IMR-90 (cell line): Measurements from ENCODE around the gene ZEB2. TPM values are rescaled to one million over a fixed set of nuclear protein-coding genes. Genes with fewer than 3 reads are reported as not detected.

Experiments used
- ATAC-seq: fragments of 200-7000 bp; cut with Tn5 transposase; 2 replicates; pipeline ENCODE4 v1.9.1; 2020; ENCODE audit warnings: low read depth, mild to moderate bottlenecking, moderate library complexity
- BruUV-seq: library from RNA; stranded (reverse); fragments of 400-500 nt; replicated peaks from 2 replicates; lab custom pipeline; 2021; lab: Mats Ljungman, UMichigan
- CTCF ChIA-PET: fragments of 300-600 bp; formaldehyde crosslinking; extraction: SDS; loops from one replicate; lab custom pipeline; 2021; ENCODE audit warnings: antibody characterized with exemption; lab: Yijun Ruan, JAX
- POLR2A ChIA-PET: fragments of 300-600 bp; sonication (Branson Sonifier 250); formaldehyde crosslinking; loops from one replicate; lab custom pipeline; 2022; ENCODE audit warnings: antibody characterized with exemption; ENCODE audit not compliant: unreplicated experiment; lab: Charles Lee
- DNase-seq: peaks from one replicate; pipeline ENCODE4 v3.0.0; 2013
- H2AFZ ChIP-seq: replicated peaks from 2 replicates; pipeline ENCODE3; 2013; ENCODE audit warnings: low read length, mild to moderate bottlenecking; ENCODE audit not compliant: poor library complexity
- H2AK5ac ChIP-seq: 2 replicates; pipeline ENCODE4 v1.6.1; 2013; ENCODE audit warnings: low read depth, low read length, inconsistent platforms
- H2AK9ac ChIP-seq: replicated peaks from 2 replicates; pipeline ENCODE3; 2013; ENCODE audit warnings: mild to moderate bottlenecking, low read depth, low read length, moderate library complexity; ENCODE audit not compliant: poor library complexity
- H2BK120ac ChIP-seq: 2 replicates; pipeline ENCODE4 v1.6.1; 2013; ENCODE audit warnings: low read depth, low read length, inconsistent platforms
- H2BK15ac ChIP-seq: 3 replicates; pipeline ENCODE4 v1.6.1; 2013; ENCODE audit warnings: low read depth, low read length, inconsistent platforms
- H2BK20ac ChIP-seq: 2 replicates; pipeline ENCODE4 v1.6.1; 2013; ENCODE audit warnings: low read depth, mild to moderate bottlenecking, inconsistent platforms, low read length, moderate library complexity
- H2BK5ac ChIP-seq: 2 replicates; pipeline ENCODE4 v1.6.1; 2013; ENCODE audit warnings: mild to moderate bottlenecking, low read depth, low read length, inconsistent platforms; ENCODE audit not compliant: poor library complexity, severe bottlenecking
- H3K14ac ChIP-seq: replicated peaks from 2 replicates; pipeline ENCODE4 v1.6.1; 2013; ENCODE audit warnings: low read depth, low read length, inconsistent platforms
- H3K18ac ChIP-seq: 2 replicates; pipeline ENCODE4 v1.6.1; 2013; ENCODE audit warnings: low read depth, low read length, control low read depth
- H3K23ac ChIP-seq: 2 replicates; pipeline ENCODE4 v1.6.1; 2013; ENCODE audit warnings: low read depth, low read length, inconsistent platforms
- H3K27ac ChIP-seq: 2 replicates; pipeline ENCODE4 v1.5.1; 2013; ENCODE audit warnings: mild to moderate bottlenecking, control low read depth, low read length; ENCODE audit not compliant: insufficient read depth
- H3K27me3 ChIP-seq: 2 replicates; pipeline ENCODE4 v1.6.1; 2013; ENCODE audit warnings: low read length; ENCODE audit not compliant: control insufficient read depth, insufficient read depth
- H3K36me3 ChIP-seq: 2 replicates; pipeline ENCODE4 v1.6.1; 2013; ENCODE audit warnings: low read length, mixed read lengths; ENCODE audit not compliant: control insufficient read depth, insufficient read depth
- H3K4ac ChIP-seq: 2 replicates; pipeline ENCODE4 v1.6.1; 2013; ENCODE audit warnings: low read depth, low read length, inconsistent platforms
- H3K4me1 ChIP-seq: 2 replicates; pipeline ENCODE4 v1.6.1; 2013; ENCODE audit warnings: low read length, mixed read lengths; ENCODE audit not compliant: control insufficient read depth, insufficient read depth
- H3K4me2 ChIP-seq: 2 replicates; pipeline ENCODE4 v1.6.1; 2013; ENCODE audit warnings: low read depth, mild to moderate bottlenecking, control low read depth, low read length, moderate library complexity
- H3K4me3 ChIP-seq: 2 replicates; pipeline ENCODE4 v1.5.1; 2013; ENCODE audit warnings: low read depth, mild to moderate bottlenecking, control low read depth, low read length, moderate library complexity; ENCODE audit not compliant: insufficient read depth
- H3K56ac ChIP-seq: 2 replicates; pipeline ENCODE4 v1.6.1; 2013; ENCODE audit warnings: low read length, inconsistent platforms; ENCODE audit not compliant: insufficient read depth; ENCODE audit errors: extremely low read depth
- H3K79me1 ChIP-seq, 2 experiments: 2 replicates each; pipeline ENCODE4 v1.6.1; 2013; ENCODE audit warnings: low read length in 2 of 2, inconsistent platforms in 1 of 2, low read depth in 1 of 2
- H3K9ac ChIP-seq: 2 replicates; pipeline ENCODE4 v1.6.1; 2013; ENCODE audit warnings: low read depth, low read length, control low read depth
- H3K9me1 ChIP-seq: 2 replicates; pipeline ENCODE4 v1.6.1; 2013; ENCODE audit warnings: low read length, inconsistent platforms; ENCODE audit not compliant: insufficient read depth
- H3K9me3 ChIP-seq: 2 replicates; pipeline ENCODE4 v1.6.1; 2013; ENCODE audit warnings: low read length; ENCODE audit not compliant: control insufficient read depth, insufficient read depth
- H4K20me1 ChIP-seq: 2 replicates; pipeline ENCODE4 v1.6.1; 2013; ENCODE audit warnings: low read length, inconsistent platforms; ENCODE audit not compliant: insufficient read depth
- H4K5ac ChIP-seq: 2 replicates; pipeline ENCODE4 v1.6.1; 2013; ENCODE audit warnings: mild to moderate bottlenecking, low read depth, low read length, control low read depth
- H4K8ac ChIP-seq, 2 experiments: 2 replicates each; pipeline ENCODE4 v1.6.1; 2013; ENCODE audit warnings: low read depth in 2 of 2, low read length in 2 of 2, control low read depth in 1 of 2, inconsistent platforms in 1 of 2
- H4K91ac ChIP-seq: 2 replicates; pipeline ENCODE4 v1.6.1; 2013; ENCODE audit warnings: low read depth, low read length, inconsistent platforms; ENCODE audit not compliant: insufficient read depth
- BHLHE40 ChIP-seq: fragments of 150-350 bp; IDR thresholded peaks from 2 replicates; pipeline ENCODE4 v1.6.1; 2016; ENCODE audit warnings: mild to moderate bottlenecking, low read depth, low read length
- CEBPB ChIP-seq: IDR thresholded peaks from 2 replicates; pipeline ENCODE4 v1.6.1; 2012; ENCODE audit warnings: low read depth, low read length, improper control_type of control experiment
- CHD1 ChIP-seq: IDR thresholded peaks from 2 replicates; pipeline ENCODE4 v1.6.1; 2012; ENCODE audit warnings: low read depth, low read length, improper control_type of control experiment
- MAFK ChIP-seq: IDR thresholded peaks from 2 replicates; pipeline ENCODE4 v1.6.1; 2012; ENCODE audit warnings: low read depth, low read length, improper control_type of control experiment
- MXI1 ChIP-seq: IDR thresholded peaks from 2 replicates; pipeline ENCODE4 v1.6.1; 2012; ENCODE audit warnings: low read depth, mild to moderate bottlenecking, low read length, moderate library complexity, borderline replicate concordance
- NFE2L2 ChIP-seq: fragments of 150-350 bp; IDR thresholded peaks from 2 replicates; pipeline ENCODE4 v1.6.1; 2016; ENCODE audit warnings: low read depth, mild to moderate bottlenecking, low read length
- RCOR1 ChIP-seq: IDR thresholded peaks from 2 replicates; pipeline ENCODE4 v1.6.1; 2012; ENCODE audit warnings: mild to moderate bottlenecking, low read length, improper control_type of control experiment; ENCODE audit not compliant: insufficient replicate concordance
- RFX5 ChIP-seq: IDR thresholded peaks from 2 replicates; pipeline ENCODE4 v1.8.0; 2012; ENCODE audit warnings: low read depth, mild to moderate bottlenecking, low read length, moderate library complexity
- WGBS, 2 experiments: methylation state at CpG; one replicate each; pipeline versions ENCODE4 v1.1.5 to v1.1.7; 2013; ENCODE audit warnings: missing lambda C conversion rate in 2 of 2; ENCODE audit not compliant: insufficient read length in 1 of 2; ENCODE audit errors: extremely low coverage in 2 of 2; 5-methylcytosine and 5-hydroxymethylcytosine counted together
- dilution Hi-C: fragments of 300-500 bp; cut with HindIII; formaldehyde crosslinking; loops from one replicate; pipeline ENCODE4 v1.14.3; 2018; ENCODE audit warnings: low sequenced_read_pairs; ENCODE audit not compliant: unreplicated experiment
- in situ Hi-C: fragments of 300-500 bp; cut with MboI; formaldehyde crosslinking; loops from 3 replicates; pipeline ENCODE4 v1.14.3; 2019; ENCODE audit warnings: low sequenced_read_pairs, inconsistent platforms, mixed read lengths
- intact Hi-C: fragments of 100-400 bp; cut with micrococcal nuclease; formaldehyde crosslinking; loops from 2 replicates; pipeline ENCODE4 v1.10.0; 2022
- polyA plus RNA-seq, 3 experiments: library from polyadenylated mRNA; depleted of rRNA; stranded (reverse); fragments of >200 nt; gene quantifications; 2 replicates each; pipeline ENCODE4 v1.2.3, GENCODE V29; 2012; ENCODE audit warnings: low replicate concordance in 1 of 3
- total RNA-seq: library from RNA; depleted of rRNA; stranded (reverse); fragments of >200 nt; gene quantifications from 2 replicates; pipeline ENCODE4 v1.2.3, GENCODE V29; 2012
- TF ChIP-seq, protein P1 (sequence below): fragments of 150-350 bp; IDR thresholded peaks from 2 replicates; pipeline ENCODE4 v1.6.1; 2016; ENCODE audit warnings: low read depth, mild to moderate bottlenecking, low read length, moderate library complexity, borderline replicate concordance
- TF ChIP-seq, protein P2 (sequence below): conservative IDR thresholded peaks from 2 replicates; pipeline ENCODE4 v1.5.1; 2012; ENCODE audit warnings: mild to moderate bottlenecking, low read depth, low read length, improper control_type of control experiment

The ZEB2 gene
- total and polyA plus RNA-seq, 2 of the 4 experiments (the other 2 are of a cell fraction), result 22.4 to 50.9 TPM

DNA sequence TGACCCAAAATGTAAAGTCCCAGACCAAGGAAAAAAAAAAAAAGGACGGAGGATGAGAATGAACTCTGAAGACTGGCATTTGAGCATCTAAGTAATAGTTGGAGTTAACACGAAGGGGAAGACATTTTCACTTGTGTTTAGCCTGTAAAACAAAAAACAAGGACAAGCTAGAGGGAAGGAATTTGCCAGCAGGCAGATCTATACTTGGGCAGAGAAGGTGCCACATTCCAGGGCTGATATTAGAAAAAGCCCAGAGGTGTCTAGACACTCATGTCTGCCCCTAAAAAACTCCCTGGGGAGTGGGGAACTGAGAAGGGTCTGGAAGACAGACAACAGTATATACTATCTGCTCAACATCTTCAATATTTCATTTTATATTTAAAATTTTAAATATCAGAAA is 171.1 kb downstream of the ZEB2 start:
- Histone ChIP-seq H3K9me1 (no peaks in the 10 kb centered on the region), H3K9me3 (no peaks in the 10 kb centered on the region), H3K18ac (no peak overlapping the region), H4K91ac (no peak overlapping the region), H4K5ac (no peak overlapping the region), H2AK9ac (no peak overlapping the region), H3K27me3 (no peaks in the 10 kb centered on the region), H3K4me1 (no peaks in the 10 kb centered on the region), H3K23ac (no peak overlapping the region), H3K56ac (no peak overlapping the region), H3K4me3 (no peak overlapping the region), H3K79me1 (no peaks in the 10 kb centered on the region), H2BK20ac (0 out of 2 replicates have a peak overlapping the region, but pooled peaks have one; percentile 10), H4K20me1 (no peaks in the 10 kb centered on the region), H2BK15ac (no peak overlapping the region), H3K27ac (no peak overlapping the region), H3K9ac (no peak overlapping the region), H2AK5ac (no peak overlapping the region), H4K8ac (no peak overlapping the region), H2AFZ (no peak overlapping the region), H3K14ac (no peak overlapping the region), H3K36me3 (no peaks in the 10 kb centered on the region), H3K4ac (no peak overlapping the region), H3K4me2 (no peak overlapping the region), H2BK5ac (no peak overlapping the region), H2BK120ac (no peak overlapping the region)
- TF ChIP-seq RCOR1 (no peak), NFE2L2 (no peak), MXI1 (no peak), CEBPB (no peak), MAFK (no peak), CHD1 (no peak), BHLHE40 (no peak), RFX5 (no peak)
- TF ChIP-seq, protein P1, sequence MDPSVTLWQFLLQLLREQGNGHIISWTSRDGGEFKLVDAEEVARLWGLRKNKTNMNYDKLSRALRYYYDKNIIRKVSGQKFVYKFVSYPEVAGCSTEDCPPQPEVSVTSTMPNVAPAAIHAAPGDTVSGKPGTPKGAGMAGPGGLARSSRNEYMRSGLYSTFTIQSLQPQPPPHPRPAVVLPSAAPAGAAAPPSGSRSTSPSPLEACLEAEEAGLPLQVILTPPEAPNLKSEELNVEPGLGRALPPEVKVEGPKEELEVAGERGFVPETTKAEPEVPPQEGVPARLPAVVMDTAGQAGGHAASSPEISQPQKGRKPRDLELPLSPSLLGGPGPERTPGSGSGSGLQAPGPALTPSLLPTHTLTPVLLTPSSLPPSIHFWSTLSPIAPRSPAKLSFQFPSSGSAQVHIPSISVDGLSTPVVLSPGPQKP, result no peak
- TF ChIP-seq, protein P2, sequence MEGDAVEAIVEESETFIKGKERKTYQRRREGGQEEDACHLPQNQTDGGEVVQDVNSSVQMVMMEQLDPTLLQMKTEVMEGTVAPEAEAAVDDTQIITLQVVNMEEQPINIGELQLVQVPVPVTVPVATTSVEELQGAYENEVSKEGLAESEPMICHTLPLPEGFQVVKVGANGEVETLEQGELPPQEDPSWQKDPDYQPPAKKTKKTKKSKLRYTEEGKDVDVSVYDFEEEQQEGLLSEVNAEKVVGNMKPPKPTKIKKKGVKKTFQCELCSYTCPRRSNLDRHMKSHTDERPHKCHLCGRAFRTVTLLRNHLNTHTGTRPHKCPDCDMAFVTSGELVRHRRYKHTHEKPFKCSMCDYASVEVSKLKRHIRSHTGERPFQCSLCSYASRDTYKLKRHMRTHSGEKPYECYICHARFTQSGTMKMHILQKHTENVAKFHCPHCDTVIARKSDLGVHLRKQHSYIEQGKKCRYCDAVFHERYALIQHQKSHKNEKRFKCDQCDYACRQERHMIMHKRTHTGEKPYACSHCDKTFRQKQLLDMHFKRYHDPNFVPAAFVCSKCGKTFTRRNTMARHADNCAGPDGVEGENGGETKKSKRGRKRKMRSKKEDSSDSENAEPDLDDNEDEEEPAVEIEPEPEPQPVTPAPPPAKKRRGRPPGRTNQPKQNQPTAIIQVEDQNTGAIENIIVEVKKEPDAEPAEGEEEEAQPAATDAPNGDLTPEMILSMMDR, result no peak
- no TSS peak for BruUV-seq
- dilution Hi-C loops (no loop called here), intact Hi-C loops (no loop called here), in situ Hi-C loops (no loop called here)
- no peak for ATAC-seq
- ChIA-PET CTCF (interaction anchor here (0.6 to 1.0 kb wide), 4 partner anchors 11 to 836 kb away, joined by 3 to 4 read pairs (median 3); no protein-coding TSS in a partner anchor), POLR2A (interaction anchor here (0.7 kb wide), 1 partner anchor 938 kb away, joined by 6 read pairs; no protein-coding TSS in a partner anchor)
- DNase-seq, result no peak
- no CpG with 5 or more reads among the region's 2 CpGs for WGBS, 2 experiments
